T-cell (primary cell): Measurements from ENCODE around the gene PPP2R5C. TPM values are rescaled to one million over a fixed set of nuclear protein-coding genes. Genes with fewer than 3 reads are reported as not detected.
"Not testable (repeated sequence)": the region's sequence is repeated elsewhere in the genome, so short reads cannot be mapped to it uniquely, and the experiment has no call there.

Source experiments
- ATAC-seq, 4 experiments: fragments of 200-7000 bp in 3 of 4; fragments of 150-1000 bp in 1 of 4; cut with Tn5 transposase; replicated peaks in 1 of 4; 1 replicate in 3 of 4; 2 replicates in 1 of 4; pipeline ENCODE4 v1.10.0; 2021; ENCODE audit warnings: moderate library complexity in 3 of 4, mild to moderate bottlenecking in 2 of 4, moderate number of reproducible peaks in 1 of 4
- CTCF ChIA-PET, 2 donors: fragments of 300-600 bp; sonication (Branson Sonifier 250); formaldehyde crosslinking; loops; one replicate each; lab custom pipeline; 2022; ENCODE audit warnings: antibody characterized with exemption in 2 of 2; lab: Charles Lee
- POLR2A ChIA-PET, 2 donors: fragments of 300-600 bp; sonication (Branson Sonifier 250); formaldehyde crosslinking; loops; one replicate each; lab custom pipeline; 2022; ENCODE audit warnings: antibody characterized with exemption in 2 of 2; lab: Charles Lee
- DNase-seq, 35 experiments: peaks; one replicate each; pipeline versions ENCODE4 v3.0.0 to v3.0.0-alpha.2; 2013 to 2023
- H3K27ac ChIP-seq: one replicate; pipeline ENCODE4 v1.5.1; 2013; ENCODE audit warnings: low read length
- H3K27me3 ChIP-seq, 2 experiments: replicated peaks in 1 of 2; 1 replicate in 1 of 2; 2 replicates in 1 of 2; pipeline versions ENCODE4 v1.6.1 to v1.7.0; 2013; ENCODE audit warnings: low read length in 1 of 2, mixed read lengths in 1 of 2; ENCODE audit not compliant: control insufficient read depth in 2 of 2, insufficient read depth in 2 of 2; ENCODE audit errors: extremely low read depth in 1 of 2
- H3K36me3 ChIP-seq, 2 donors: 1 replicate in 1 of 2; 2 replicates in 1 of 2; pipeline versions ENCODE4 v1.6.1 to v1.7.0; 2013; ENCODE audit warnings: low read length in 1 of 2; ENCODE audit not compliant: control insufficient read depth in 2 of 2, insufficient read depth in 1 of 2; ENCODE audit errors: extremely low read depth in 1 of 2
- H3K4me1 ChIP-seq, 2 experiments: 1 replicate in 1 of 2; 2 replicates in 1 of 2; pipeline versions ENCODE4 v1.6.1 to v1.7.0; 2013; ENCODE audit warnings: low read length in 2 of 2, mixed read lengths in 1 of 2; ENCODE audit not compliant: insufficient read depth in 2 of 2, control insufficient read depth in 1 of 2; ENCODE audit errors: extremely low read depth in 1 of 2
- H3K4me3 ChIP-seq, 2 donors: 1 replicate in 1 of 2; 2 replicates in 1 of 2; pipeline versions ENCODE4 v1.5.1 to v1.7.0; 2013; ENCODE audit warnings: mild to moderate bottlenecking in 2 of 2, low read length in 1 of 2, moderate library complexity in 1 of 2; ENCODE audit not compliant: control insufficient read depth in 1 of 2; ENCODE audit errors: extremely low read depth in 1 of 2
- H3K9me3 ChIP-seq: 2 replicates; pipeline ENCODE4 v1.7.0; 2013
- H3K27ac Mint-ChIP-seq, 2 donors: one replicate each; pipeline ENCODE4 v1.8.0; 2020 to 2021; ENCODE audit warnings: mild to moderate bottlenecking in 2 of 2, mixed read lengths in 2 of 2
- H3K27me3 Mint-ChIP-seq, 2 donors: one replicate each; pipeline ENCODE4 v1.8.0; 2021 to 2022; ENCODE audit warnings: mixed read lengths in 2 of 2
- H3K36me3 Mint-ChIP-seq: one replicate; pipeline ENCODE4 v1.8.0; 2021; ENCODE audit warnings: mixed read lengths
- H3K4me1 Mint-ChIP-seq, 3 donors: one replicate each; pipeline ENCODE4 v1.8.0; 2020 to 2022; ENCODE audit warnings: mixed read lengths in 3 of 3, mild to moderate bottlenecking in 1 of 3
- H3K4me3 Mint-ChIP-seq, 3 donors: one replicate each; pipeline ENCODE4 v1.8.0; 2020 to 2022; ENCODE audit warnings: mild to moderate bottlenecking in 3 of 3, mixed read lengths in 3 of 3, moderate library complexity in 3 of 3
- H3K9me3 Mint-ChIP-seq, 3 donors: one replicate each; pipeline ENCODE4 v1.8.0; 2020 to 2022; ENCODE audit warnings: mixed read lengths in 3 of 3
- WGBS: methylation state at CpG from one replicate; pipeline ENCODE4 v1.1.5; 2013; ENCODE audit warnings: missing lambda C conversion rate; ENCODE audit not compliant: insufficient coverage; 5-methylcytosine and 5-hydroxymethylcytosine counted together
- total RNA-seq, 35 experiments: library from RNA in 6 of 35; stranded (reverse) in 6 of 35; fragments of 120-200 nt in 1 of 35; gene quantifications; one replicate each; pipeline versions ENCODE4 v1.2.1 to v1.2.4 and lab custom pipeline; 2013 to 2026

PPP2R5C gene
- total RNA-seq, 5 donors from 2014 or later (not counting 1 experiment from before 2014, with no cell fraction given): 435 to 627 (median 489) TPM

DNA sequence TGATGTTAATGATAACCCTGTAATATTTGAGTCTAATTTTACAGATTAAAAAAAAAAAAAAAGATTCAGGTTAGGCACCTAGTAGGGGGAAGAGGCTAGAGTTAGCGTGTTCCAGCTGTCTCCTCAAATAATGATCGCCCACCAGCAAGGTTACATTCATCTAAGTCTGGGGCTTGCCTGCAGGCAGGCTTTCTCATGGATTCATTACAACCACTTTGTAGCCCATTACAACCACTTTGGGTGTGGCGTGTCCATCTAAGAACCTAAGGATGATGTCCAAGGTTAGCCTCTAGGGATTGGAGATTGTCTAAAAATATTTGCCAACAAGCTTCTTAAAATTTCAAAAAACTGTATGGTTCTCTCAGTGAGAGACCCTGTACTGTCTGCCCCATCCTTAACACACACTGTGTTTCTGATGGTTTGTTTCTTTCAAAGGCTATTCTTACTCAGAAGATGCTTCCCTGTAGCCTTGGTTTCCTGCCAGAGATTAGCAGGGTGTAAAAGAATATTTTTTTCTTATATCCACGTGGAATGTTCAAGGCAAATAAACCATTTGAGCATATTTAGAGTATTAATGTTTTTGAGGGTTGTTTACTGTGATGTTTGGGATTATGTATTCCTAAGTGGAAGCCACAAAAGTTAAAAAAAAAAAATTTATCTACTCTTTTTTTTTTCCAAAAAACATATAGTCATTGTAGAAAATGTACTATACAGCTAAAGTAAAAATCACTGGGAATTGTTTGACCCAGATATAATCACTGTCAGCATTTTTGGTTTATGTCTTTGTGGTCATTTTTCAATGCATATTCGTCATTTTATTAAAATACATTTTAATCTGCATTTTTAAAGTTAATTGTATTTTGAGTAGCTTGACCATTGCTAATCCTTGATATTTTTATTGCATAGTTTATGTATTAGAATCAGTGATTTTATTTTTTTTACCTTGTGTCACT, 204.5 kb downstream of the PPP2R5C start:
- peaks cover 0 to 6% of the 10 kb centered on the region in 2 experiments for H3K27me3 ChIP-seq
- H3K4me1 ChIP-seq: peaks cover 6 to 32% of the 10 kb centered on the region in 2 experiments
- Mint-ChIP-seq H3K27ac (peak overlapping the region; percentile 76 to 83), H3K4me1 (peaks cover 51 to 58% (median 56%) of the 10 kb centered on the region in 3 donors), H3K27me3 (no peaks in the 10 kb centered on the region), H3K9me3 (no peaks in the 10 kb centered on the region), H3K4me3 (peak overlapping the region; percentile 87 to 92 (median 89)), H3K36me3 (peaks cover 11% of the 10 kb centered on the region)
- peak overlapping the region; percentile 81 to 85 for H3K4me3 ChIP-seq
- H3K27ac ChIP-seq: peak overlapping the region; percentile 58
- no peak for ATAC-seq
- 69% methylated on average over 2 of the region's 5 CpGs for WGBS
- no peak for DNase-seq
- H3K36me3 ChIP-seq: peaks cover 0 to 16% of the 10 kb centered on the region in 2 donors
- CTCF ChIA-PET: interaction anchor here (0.6 to 1.0 kb wide), 3 partner anchors 18 to 1733 kb away, joined by 3 to 5 read pairs (median 5); no protein-coding TSS in a partner anchor
- H3K9me3 ChIP-seq: no peaks in the 10 kb centered on the region
- POLR2A ChIA-PET: interaction anchor here (0.5 to 0.6 kb wide), 4 partner anchors 13 to 1701 kb away, joined by 3 to 4 read pairs (median 3); no protein-coding TSS in a partner anchor

DNA sequence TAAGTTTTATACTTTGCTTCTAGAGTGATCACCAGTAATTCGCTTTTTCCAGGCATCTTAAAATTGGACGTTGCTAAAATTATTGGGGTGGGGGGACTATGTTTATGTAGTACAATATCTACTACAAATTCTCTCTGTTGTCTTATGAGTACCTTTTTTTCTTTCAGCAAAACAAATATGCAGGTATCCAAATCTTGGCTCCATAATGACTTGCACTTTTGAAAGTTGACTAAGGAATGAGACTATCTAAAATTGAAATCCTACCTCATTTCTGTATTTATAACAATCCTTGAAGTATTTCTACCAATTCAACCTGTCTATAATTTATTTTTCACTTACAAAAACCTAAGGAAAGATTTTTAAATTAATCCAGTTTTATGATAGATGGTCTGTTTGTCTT, 205.2 kb downstream of the PPP2R5C start:
- H3K27ac ChIP-seq: no peak overlapping the region
- H3K27me3 Mint-ChIP-seq: no peaks in the 10 kb centered on the region
- no peak overlapping the region for H3K4me3 ChIP-seq
- peaks cover 0 to 2% of the 10 kb centered on the region in 2 experiments for H3K27me3 ChIP-seq
- CTCF ChIA-PET: no interaction called here
- POLR2A ChIA-PET: no interaction called here
- H3K27ac Mint-ChIP-seq: peak overlapping the region; percentile 52 to 55
- peaks cover 11% of the 10 kb centered on the region for H3K36me3 Mint-ChIP-seq
- H3K4me1 Mint-ChIP-seq: peaks cover 50 to 56% (median 55%) of the 10 kb centered on the region in 3 donors
- no CpG with 5 or more reads among the region's 2 CpGs for WGBS
- peaks cover 6 to 28% of the 10 kb centered on the region in 2 experiments for H3K4me1 ChIP-seq
- DNase-seq (no peak), ATAC-seq (no peak)
- peaks cover 0 to 16% of the 10 kb centered on the region in 2 donors for H3K36me3 ChIP-seq
- H3K9me3 Mint-ChIP-seq: no peaks in the 10 kb centered on the region
- H3K9me3 ChIP-seq: no peaks in the 10 kb centered on the region
- H3K4me3 Mint-ChIP-seq: peak overlapping the region; percentile 32 to 63 (median 45)

DNA sequence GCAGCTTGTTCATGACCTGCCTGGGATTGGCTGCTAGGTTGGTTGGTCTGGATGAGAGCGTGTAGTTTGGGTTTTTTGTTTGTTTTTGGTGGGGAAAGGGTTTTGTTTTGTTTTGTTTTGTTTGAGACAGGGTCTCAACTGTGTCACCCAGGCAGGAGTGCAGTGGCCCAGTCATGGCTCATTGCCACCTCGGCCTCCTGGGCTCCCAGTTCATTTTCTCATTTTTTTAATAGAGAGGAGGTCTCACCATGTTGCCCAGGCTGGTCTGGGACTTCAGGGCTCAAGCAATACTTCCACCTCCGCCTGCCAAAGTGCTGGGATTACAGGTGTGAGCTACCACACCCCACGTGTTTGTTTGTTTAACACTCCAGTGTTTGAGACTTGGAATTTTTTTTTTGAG, 206.7 kb downstream of the PPP2R5C start:
- H3K4me3 Mint-ChIP-seq: no peak overlapping the region
- CTCF ChIA-PET: interaction anchor here (0.5 to 0.6 kb wide), 2 partner anchors 47 to 77 kb away, joined by 3 to 4 read pairs; no protein-coding TSS in a partner anchor

DNA sequence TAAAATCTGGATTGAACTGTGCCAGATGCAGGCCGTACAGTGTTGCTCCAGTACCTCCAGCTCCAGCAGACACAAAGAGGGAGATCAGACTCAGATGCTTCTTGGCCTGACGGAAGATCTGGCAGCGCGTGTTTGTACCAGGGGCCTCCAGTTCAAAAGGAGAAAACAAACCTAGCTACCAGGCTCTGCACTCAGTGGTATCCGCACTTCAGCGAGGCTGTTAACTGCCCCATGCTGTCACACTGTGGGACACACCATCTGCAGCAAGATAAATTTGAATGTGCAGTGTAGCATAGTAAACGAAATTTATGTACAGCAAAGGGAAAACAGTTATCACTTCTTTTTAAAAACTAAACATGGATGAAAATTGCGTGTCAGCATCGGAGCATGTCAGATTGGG, 208.0 kb downstream of the PPP2R5C start:
- CTCF ChIA-PET: interaction anchor here in 1 of 2 donors (0.7 kb wide), 1 partner anchor 61 kb away, joined by 3 read pairs; no protein-coding TSS in a partner anchor
- DNase-seq (no peak), ATAC-seq (no peak)
- H3K27me3 Mint-ChIP-seq: no peaks in the 10 kb centered on the region
- H3K36me3 Mint-ChIP-seq: peaks cover 11% of the 10 kb centered on the region
- Histone ChIP-seq H3K9me3 (no peaks in the 10 kb centered on the region), H3K36me3 (peaks cover 0 to 16% of the 10 kb centered on the region in 2 donors), H3K27ac (no peak overlapping the region), H3K4me3 (no peak overlapping the region), H3K4me1 (peaks cover 6 to 28% of the 10 kb centered on the region in 2 experiments), H3K27me3 (no peaks in the 10 kb centered on the region)
- POLR2A ChIA-PET: no interaction called here
- H3K4me3 Mint-ChIP-seq: no peak overlapping the region
- 82% methylated on average over 3 of the region's 9 CpGs for WGBS
- H3K27ac Mint-ChIP-seq: no peak overlapping the region
- H3K4me1 Mint-ChIP-seq: peaks cover 64 to 73% (median 67%) of the 10 kb centered on the region in 3 donors
- no peaks in the 10 kb centered on the region for H3K9me3 Mint-ChIP-seq

More for the DNA sequence above, 206.7 kb downstream of the PPP2R5C start:
- Mint-ChIP-seq H3K9me3 (no peaks in the 10 kb centered on the region), H3K27ac (peak overlapping the region; percentile 15 to 30), H3K4me1 (peaks cover 64 to 70% (median 68%) of the 10 kb centered on the region in 3 donors), H3K27me3 (no peaks in the 10 kb centered on the region), H3K36me3 (peaks cover 11% of the 10 kb centered on the region)
- no peaks in the 10 kb centered on the region for H3K9me3 ChIP-seq
- WGBS: 100% methylated on average over 1 of the region's 4 CpGs
- ATAC-seq (no peak), DNase-seq (no peak)
- no peak overlapping the region for H3K4me3 ChIP-seq
- H3K27me3 ChIP-seq: no peaks in the 10 kb centered on the region
- H3K27ac ChIP-seq: no peak overlapping the region
- POLR2A ChIA-PET: no interaction called here
- H3K4me1 ChIP-seq: peaks cover 6 to 32% of the 10 kb centered on the region in 2 experiments
- H3K36me3 ChIP-seq: peaks cover 0 to 16% of the 10 kb centered on the region in 2 donors

DNA sequence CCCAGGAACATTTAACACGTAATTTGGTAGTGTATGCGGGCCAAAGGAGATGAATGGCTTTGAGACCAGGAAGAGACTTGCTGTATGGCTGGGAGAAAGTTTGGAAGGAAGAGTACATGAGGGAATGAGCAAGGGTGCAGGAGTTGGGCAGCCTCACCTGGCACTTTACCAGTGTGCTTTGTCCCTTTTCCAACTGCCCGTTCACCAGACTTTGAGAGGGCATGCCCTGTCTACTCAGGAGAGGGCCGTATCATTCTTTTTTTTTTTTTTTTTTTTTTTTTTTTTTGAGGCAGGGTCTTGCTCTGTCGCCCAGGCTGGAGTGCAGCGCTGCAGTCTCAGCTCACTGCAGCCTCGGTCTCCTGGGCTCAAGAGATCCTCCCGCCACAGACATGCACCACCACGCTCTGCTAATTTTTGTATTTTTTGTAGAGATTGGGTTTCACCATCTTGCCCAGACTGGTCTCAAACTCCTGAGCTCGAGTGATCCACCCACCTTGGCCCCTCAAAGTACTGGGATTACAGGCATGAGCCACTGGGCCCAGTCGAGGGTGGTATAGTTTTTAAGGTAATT, 209.4 kb downstream of the PPP2R5C start:
- Histone ChIP-seq H3K27ac (no peak overlapping the region), H3K4me3 (no peak overlapping the region), H3K27me3 (no peaks in the 10 kb centered on the region), H3K9me3 (no peaks in the 10 kb centered on the region), H3K36me3 (peaks cover 0 to 21% of the 10 kb centered on the region in 2 donors), H3K4me1 (peaks cover 2 to 30% of the 10 kb centered on the region in 2 experiments)
- DNase-seq (no peak), ATAC-seq (no peak)
- Mint-ChIP-seq H3K4me3 (no peak overlapping the region), H3K27me3 (no peaks in the 10 kb centered on the region), H3K4me1 (peaks cover 65 to 75% (median 69%) of the 10 kb centered on the region in 3 donors), H3K9me3 (no peaks in the 10 kb centered on the region), H3K27ac (no peak overlapping the region), H3K36me3 (peaks cover 18% of the 10 kb centered on the region)
- POLR2A ChIA-PET: no interaction called here
- CTCF ChIA-PET: interaction anchor here in 1 of 2 donors (1.2 kb wide), 1 partner anchor 264 kb away, joined by 5 read pairs; no protein-coding TSS in a partner anchor
- WGBS: 83% methylated on average over 1 of the region's 11 CpGs

DNA sequence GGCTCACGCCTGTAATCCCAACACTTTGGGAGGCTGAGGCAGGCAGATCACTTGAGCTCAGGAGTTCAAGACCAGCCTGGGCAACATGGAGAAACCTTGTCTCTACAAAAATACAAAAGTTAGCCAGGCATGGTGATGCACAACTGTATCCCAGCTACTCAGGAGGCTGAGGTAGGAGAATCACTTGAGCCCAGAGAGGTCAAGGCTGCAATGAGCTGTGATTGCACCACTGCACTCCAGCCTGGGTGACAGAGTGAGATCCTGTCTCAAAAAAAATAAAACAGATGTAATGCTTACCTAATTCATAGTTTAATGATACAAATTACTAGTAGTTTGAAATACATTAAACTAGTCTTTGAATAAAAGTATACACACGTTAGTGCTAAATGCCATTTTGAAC, 209.9 kb downstream of the PPP2R5C start:
- H3K27me3 Mint-ChIP-seq, H3K27ac Mint-ChIP-seq: not testable (repeated sequence)

More for the DNA sequence above, 209.9 kb downstream of the PPP2R5C start:
- CTCF ChIA-PET: interaction anchor here (0.5 to 1.2 kb wide), 4 partner anchors 15 to 264 kb away, joined by 3 to 5 read pairs (median 3); no protein-coding TSS in a partner anchor
- H3K4me3 ChIP-seq, H3K27ac ChIP-seq, H3K9me3 ChIP-seq, H3K9me3 Mint-ChIP-seq, DNase-seq, ATAC-seq, H3K4me3 Mint-ChIP-seq, H3K27me3 ChIP-seq: not testable (repeated sequence)
- Mint-ChIP-seq H3K4me1 (peaks cover 63 to 72% (median 66%) of the 10 kb centered on the region in 3 donors), H3K36me3 (peaks cover 19% of the 10 kb centered on the region)
- WGBS: no CpG with 5 or more reads among the region's 2 CpGs
- POLR2A ChIA-PET: interaction anchor here in 1 of 2 donors (0.6 to 0.7 kb wide), 2 partner anchors 37 to 240 kb away, joined by 3 to 4 read pairs; no protein-coding TSS in a partner anchor
- Histone ChIP-seq H3K36me3 (peaks cover 0 to 22% of the 10 kb centered on the region in 2 donors), H3K4me1 (peaks cover 0 to 27% of the 10 kb centered on the region in 2 experiments)
